Smooth muscle cell (in vitro differentiated cells): Measurements from ENCODE around the gene BBS7. TPM values are rescaled to one million over a fixed set of nuclear protein-coding genes. Genes with fewer than 3 reads are reported as not detected.
A peak's percentile ranks its signal among the peaks of the same experiment; 100 is the strongest.

ENCODE experiments used
- DNase-seq: peaks from one replicate; lab custom pipeline; 2025; ENCODE audit not compliant: unreplicated experiment; lab: John Stamatoyannopoulos, UW
- H2AFZ ChIP-seq: fragments of 200-600 bp; sonication (generic); 2 replicates; pipeline ENCODE4 v1.6.0; 2016; ENCODE audit warnings: antibody characterized with exemption, low read depth, mild to moderate bottlenecking
- H3F3A ChIP-seq: fragments of 200-600 bp; sonication (generic); 2 replicates; pipeline ENCODE4 v1.6.0; 2017; ENCODE audit warnings: antibody characterized with exemption, low read depth
- H3K27ac ChIP-seq: fragments of 200-600 bp; sonication (generic); 2 replicates; pipeline ENCODE4 v1.5.1; 2016; ENCODE audit warnings: low read depth, mild to moderate bottlenecking
- H3K27me3 ChIP-seq: fragments of 200-600 bp; sonication (generic); 2 replicates; pipeline ENCODE4 v1.6.1; 2016; ENCODE audit warnings: low read depth, mild to moderate bottlenecking
- H3K36me3 ChIP-seq: fragments of 200-600 bp; sonication (generic); 2 replicates; pipeline ENCODE4 v1.5.1; 2016; ENCODE audit warnings: low read depth
- H3K4me1 ChIP-seq: fragments of 200-600 bp; sonication (generic); 2 replicates; pipeline ENCODE4 v1.5.1; 2016; ENCODE audit warnings: low read depth
- H3K4me2 ChIP-seq: fragments of 200-600 bp; sonication (generic); 2 replicates; pipeline ENCODE4 v1.6.0; 2016; ENCODE audit warnings: mild to moderate bottlenecking
- H3K4me3 ChIP-seq: fragments of 200-600 bp; sonication (generic); 2 replicates; pipeline ENCODE4 v1.5.1; 2016; ENCODE audit warnings: mild to moderate bottlenecking
- H3K79me2 ChIP-seq: fragments of 200-600 bp; sonication (generic); 2 replicates; pipeline ENCODE4 v1.6.0; 2016; ENCODE audit warnings: low read depth, mild to moderate bottlenecking
- H3K9ac ChIP-seq: fragments of 200-600 bp; sonication (generic); 2 replicates; pipeline ENCODE4 v1.6.0; 2016; ENCODE audit warnings: low read depth
- H3K9me3 ChIP-seq: fragments of 200-600 bp; sonication (generic); replicated peaks from 2 replicates; pipeline ENCODE4 v1.5.1; 2016; ENCODE audit warnings: low read depth
- H4K20me1 ChIP-seq: fragments of 200-600 bp; sonication (generic); 2 replicates; pipeline ENCODE4 v1.6.0; 2016; ENCODE audit warnings: low read depth
- CTCF ChIP-seq: fragments of 200-600 bp; sonication (generic); IDR thresholded peaks from 2 replicates; pipeline ENCODE4 v1.5.1; 2017; ENCODE audit warnings: borderline replicate concordance, mild to moderate bottlenecking, antibody characterized with exemption; ENCODE audit not compliant: insufficient read depth, poor library complexity, severe bottlenecking
- WGBS: methylation state at CpG from one replicate; pipeline ENCODE4 v1.1.7; 2016; ENCODE audit warnings: low lambda C conversion rate; 5-methylcytosine and 5-hydroxymethylcytosine counted together
- polyA plus RNA-seq: library from polyadenylated mRNA; unstranded; fragments of >200 nt; fragmentation: Nextera tagmentation; extraction: Ambion mirVana; gene quantifications from 2 replicates; pipeline ENCODE4 v1.2.1, GENCODE V29; 2016
- total RNA-seq: library from RNA; depleted of rRNA; stranded (reverse); fragments of >200 nt; gene quantifications from 2 replicates; pipeline ENCODE4 v1.2.3, GENCODE V29; 2014

Gene BBS7
- total and polyA plus RNA-seq, 2 experiments from 2014 or later, result 16.7 to 17.7 TPM

GRCh38 chr4:121822047-121822446 lies 48.2 kb downstream of the BBS7 start:
- Histone ChIP-seq H2AFZ (no peak overlapping the region), H3K27me3 (no peaks in the 10 kb centered on the region), H4K20me1 (no peaks in the 10 kb centered on the region), H3K27ac (no peak overlapping the region), H3F3A (no peaks in the 10 kb centered on the region), H3K36me3 (no peaks in the 10 kb centered on the region), H3K9ac (no peak overlapping the region), H3K9me3 (no peaks in the 10 kb centered on the region), H3K79me2 (peaks cover 28% of the 10 kb centered on the region), H3K4me1 (peaks cover 20% of the 10 kb centered on the region), H3K4me3 (peak overlapping the region; percentile 77), H3K4me2 (peak overlapping the region; percentile 91)
- TF ChIP-seq CTCF, result no peak
- WGBS, result 93% methylated on average over 1 of the region's 1 CpG
- no peak for DNase-seq

- no peak overlapping the region for H3K27ac ChIP-seq
- H4K20me1 ChIP-seq, result no peaks in the 10 kb centered on the region
- no peak for TF ChIP-seq CTCF
- peaks cover 20% of the 10 kb centered on the region for H3K4me1 ChIP-seq
- no peak overlapping the region for H2AFZ ChIP-seq
- H3K9ac ChIP-seq, result no peak overlapping the region
- H3K4me2 ChIP-seq, result no peak overlapping the region
- no peaks in the 10 kb centered on the region for H3K36me3 ChIP-seq
- DNase-seq, result no peak
- H3K27me3 ChIP-seq, result no peaks in the 10 kb centered on the region
- no peaks in the 10 kb centered on the region for H3K9me3 ChIP-seq
- no peak overlapping the region for H3K4me3 ChIP-seq
- H3F3A ChIP-seq, result no peaks in the 10 kb centered on the region
- 100% methylated on average over 1 of the region's 1 CpG for WGBS
- H3K79me2 ChIP-seq, result peaks cover 28% of the 10 kb centered on the region
Observed at GRCh38 chr4:121819216-121819965, 50.9 kb downstream of the BBS7 start.

- Histone ChIP-seq H3K4me1 (peaks cover 17% of the 10 kb centered on the region), H3F3A (no peaks in the 10 kb centered on the region), H2AFZ (no peak overlapping the region), H3K9me3 (no peaks in the 10 kb centered on the region), H3K36me3 (no peaks in the 10 kb centered on the region), H3K27ac (no peak overlapping the region), H3K9ac (no peak overlapping the region), H3K4me3 (no peak overlapping the region), H3K27me3 (no peaks in the 10 kb centered on the region), H4K20me1 (no peaks in the 10 kb centered on the region), H3K79me2 (peaks cover 28% of the 10 kb centered on the region), H3K4me2 (no peak overlapping the region)
- TF ChIP-seq CTCF, result no peak
- WGBS, result 50% methylated on average over 1 of the region's 1 CpG
- DNase-seq, result no peak
Observed at GRCh38 chr4:121818215-121818614, 52.1 kb downstream of the BBS7 start.

- Histone ChIP-seq H2AFZ (no peak overlapping the region), H3K4me2 (no peak overlapping the region), H3F3A (no peaks in the 10 kb centered on the region), H3K4me1 (peaks cover 17% of the 10 kb centered on the region), H3K36me3 (no peaks in the 10 kb centered on the region), H4K20me1 (no peaks in the 10 kb centered on the region), H3K4me3 (no peak overlapping the region), H3K9ac (no peak overlapping the region), H3K79me2 (peaks cover 25% of the 10 kb centered on the region), H3K27me3 (no peaks in the 10 kb centered on the region), H3K27ac (no peak overlapping the region), H3K9me3 (no peaks in the 10 kb centered on the region)
- WGBS, result 100% methylated on average over 1 of the region's 1 CpG
- TF ChIP-seq CTCF, result no peak
- no peak for DNase-seq
Observed at GRCh38 chr4:121817701-121818100, 52.6 kb downstream of the BBS7 start.
